SW 1271 (cell line): ENCODE measurements around the gene MXRA8.
A peak's percentile ranks its signal among the peaks of the same experiment; 100 is the strongest.

Experiments
- DNase-seq, 2 experiments: peaks; one replicate each; lab custom pipeline; 2025; lab: John Stamatoyannopoulos, UW

Gene MXRA8

GRCh38 chr1:1367315-1367714 is 9.0 kb upstream of the MXRA8 start:
- no peak for DNase-seq

GRCh38 chr1:1366699-1367066 is 8.3 kb upstream of the MXRA8 start:
- DNase-seq: no peak

- DNase-seq: no peak
Observed at GRCh38 chr1:1365875-1366698, 7.7 kb upstream of the MXRA8 start.

- no peak for DNase-seq
Observed at GRCh38 chr1:1364266-1364665, 5.9 kb upstream of the MXRA8 start.

GRCh38 chr1:1361982-1362423 is 3.6 kb upstream of the MXRA8 start:
- DNase-seq: no peak

- no peak for DNase-seq
Observed at GRCh38 chr1:1361233-1361981, 3.1 kb upstream of the MXRA8 start.

- DNase-seq: peak; percentile 40 to 74
Observed at GRCh38 chr1:1360506-1361169, 2.3 kb upstream of the MXRA8 start.

GRCh38 chr1:1359664-1360468 is 1.5 kb upstream of the MXRA8 start:
- no peak for DNase-seq

GRCh38 chr1:1359308-1359663 is 931 bp upstream of the MXRA8 start:
- no peak for DNase-seq

GRCh38 chr1:1357871-1358432 is 403 bp downstream of the MXRA8 start:
- no peak for DNase-seq

GRCh38 chr1:1356796-1357401 is 1.5 kb downstream of the MXRA8 start:
- no peak for DNase-seq

GRCh38 chr1:1356166-1356795 is 2.1 kb downstream of the MXRA8 start:
- no peak for DNase-seq

- DNase-seq: no peak
Observed at GRCh38 chr1:1355416-1355815, 2.9 kb downstream of the MXRA8 start.

- DNase-seq: peak in 1 of 2 experiments; percentile 6
Observed at GRCh38 chr1:1354271-1355247, 3.8 kb downstream of the MXRA8 start.

GRCh38 chr1:1353389-1354151 is 4.8 kb downstream of the MXRA8 start:
- DNase-seq: no peak

- DNase-seq: no peak
Observed at GRCh38 chr1:1352786-1353388, 5.5 kb downstream of the MXRA8 start.

GRCh38 chr1:1351511-1352427 is 6.6 kb downstream of the MXRA8 start:
- no peak for DNase-seq
